BJ (cell line): Measurements from ENCODE around the gene SLC12A7. TPM values are rescaled to one million over a fixed set of nuclear protein-coding genes. Genes with fewer than 3 reads are reported as not detected.

Experiments
- CTCF ChIA-PET: fragments of 350-600 bp; formaldehyde crosslinking; extraction: SDS; loops from one replicate; lab custom pipeline; 2021; ENCODE audit warnings: antibody characterized with exemption, inconsistent platforms; lab: Yijun Ruan, JAX
- POLR2A ChIA-PET: fragments of 300-600 bp; sonication (Branson Sonifier 250); formaldehyde crosslinking; extraction: SDS; loops from one replicate; lab custom pipeline; 2021; ENCODE audit warnings: antibody characterized with exemption; lab: Charles Lee
- DNase-seq: peaks from one replicate; pipeline ENCODE4 v3.0.0-alpha.2; 2011; ENCODE audit warnings: low read depth
- H3K27me3 ChIP-seq: 2 replicates; pipeline ENCODE4 v1.6.0; 2011; ENCODE audit warnings: low read length; ENCODE audit not compliant: control insufficient read depth, insufficient read depth
- H3K36me3 ChIP-seq: 2 replicates; pipeline ENCODE4 v1.5.1; 2011; ENCODE audit warnings: low read length; ENCODE audit not compliant: control insufficient read depth, insufficient read depth
- H3K4me3 ChIP-seq: 2 replicates; pipeline ENCODE4 v1.5.1; 2011; ENCODE audit warnings: low read depth, mild to moderate bottlenecking, control low read depth, low read length
- polyA plus RNA-seq: library from polyadenylated mRNA; depleted of rRNA; stranded (reverse); fragments of >200 nt; gene quantifications from 2 replicates; pipeline ENCODE4 v1.2.3, GENCODE V29; 2011
- TF ChIP-seq, protein P1 (sequence below): IDR thresholded peaks from 2 replicates; pipeline ENCODE4 v1.5.1; 2011; ENCODE audit warnings: low read depth, mild to moderate bottlenecking, control low read depth, inconsistent platforms, low read length, moderate library complexity; ENCODE audit not compliant: insufficient read depth

SLC12A7 gene
- polyA plus RNA-seq, 1 experiment = 4.6 TPM

DNA sequence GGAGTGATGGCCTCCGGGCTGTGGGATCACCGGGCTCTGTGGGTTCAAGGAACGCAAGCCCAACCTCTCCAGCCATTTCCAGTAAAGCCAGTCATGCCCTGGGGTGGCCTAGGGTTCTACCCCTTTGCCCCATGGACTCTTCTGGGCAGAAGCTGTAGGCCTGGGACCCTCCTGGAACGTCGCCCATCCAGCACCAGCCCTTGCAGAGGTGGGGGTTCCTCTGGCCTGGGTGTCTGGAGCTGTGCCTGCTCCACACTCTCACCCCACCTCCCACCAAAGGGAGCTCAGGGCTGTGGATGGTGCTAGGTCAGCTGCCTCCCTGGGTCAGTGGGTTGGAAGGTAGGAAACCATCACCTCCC lies 1.4 kb upstream of the SLC12A7 start:
- TF ChIP-seq, protein P1, sequence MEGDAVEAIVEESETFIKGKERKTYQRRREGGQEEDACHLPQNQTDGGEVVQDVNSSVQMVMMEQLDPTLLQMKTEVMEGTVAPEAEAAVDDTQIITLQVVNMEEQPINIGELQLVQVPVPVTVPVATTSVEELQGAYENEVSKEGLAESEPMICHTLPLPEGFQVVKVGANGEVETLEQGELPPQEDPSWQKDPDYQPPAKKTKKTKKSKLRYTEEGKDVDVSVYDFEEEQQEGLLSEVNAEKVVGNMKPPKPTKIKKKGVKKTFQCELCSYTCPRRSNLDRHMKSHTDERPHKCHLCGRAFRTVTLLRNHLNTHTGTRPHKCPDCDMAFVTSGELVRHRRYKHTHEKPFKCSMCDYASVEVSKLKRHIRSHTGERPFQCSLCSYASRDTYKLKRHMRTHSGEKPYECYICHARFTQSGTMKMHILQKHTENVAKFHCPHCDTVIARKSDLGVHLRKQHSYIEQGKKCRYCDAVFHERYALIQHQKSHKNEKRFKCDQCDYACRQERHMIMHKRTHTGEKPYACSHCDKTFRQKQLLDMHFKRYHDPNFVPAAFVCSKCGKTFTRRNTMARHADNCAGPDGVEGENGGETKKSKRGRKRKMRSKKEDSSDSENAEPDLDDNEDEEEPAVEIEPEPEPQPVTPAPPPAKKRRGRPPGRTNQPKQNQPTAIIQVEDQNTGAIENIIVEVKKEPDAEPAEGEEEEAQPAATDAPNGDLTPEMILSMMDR = no peak
- no peak for DNase-seq
- ChIA-PET POLR2A (no interaction called here), CTCF (interaction anchor here (0.5 to 1.1 kb wide), 4 partner anchors 9 to 532 kb away, joined by 3 to 4 read pairs (median 3); no protein-coding TSS in a partner anchor)
- Histone ChIP-seq H3K27me3 (peaks cover 5% of the 10 kb centered on the region), H3K36me3 (no peaks in the 10 kb centered on the region), H3K4me3 (no peak overlapping the region)

DNA sequence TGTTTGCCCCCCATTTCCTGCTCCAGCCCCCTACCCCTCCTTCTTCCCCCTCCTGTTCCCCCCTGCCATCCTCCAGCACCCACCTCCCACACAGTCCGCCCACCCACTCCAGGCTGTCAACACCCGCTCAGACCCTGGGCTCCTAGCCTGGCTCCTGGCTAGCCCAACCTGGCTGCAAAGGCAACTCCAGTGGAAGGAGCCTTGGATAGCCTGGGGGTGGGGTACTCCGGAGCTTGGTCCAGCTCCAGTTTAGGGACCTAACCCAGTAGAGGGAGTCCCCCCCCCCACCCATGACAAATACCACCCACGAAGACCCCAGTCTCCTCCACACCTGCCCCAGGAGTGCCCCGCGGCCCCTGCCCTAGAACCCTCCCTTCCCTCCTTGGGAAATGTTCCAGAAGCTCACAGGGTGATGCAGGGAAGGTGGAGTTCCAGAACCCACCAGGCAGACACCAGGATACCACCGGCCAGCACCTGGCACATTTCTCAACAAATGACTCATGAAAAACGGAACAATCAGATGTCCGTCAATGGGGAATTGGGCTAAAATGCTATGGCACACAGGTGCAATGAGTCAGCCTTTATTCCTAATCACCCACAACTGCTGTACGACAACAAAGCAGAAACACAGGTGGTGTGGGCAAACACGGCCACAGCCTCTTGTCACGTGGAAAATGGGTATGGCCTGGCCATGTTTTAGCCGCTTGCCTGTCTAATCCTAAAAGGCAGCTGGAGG lies 901 bp upstream of the SLC12A7 start:
- TF ChIP-seq, protein P1 = no peak
- Histone ChIP-seq H3K27me3 (peaks cover 4% of the 10 kb centered on the region), H3K4me3 (no peak overlapping the region), H3K36me3 (no peaks in the 10 kb centered on the region)
- ChIA-PET POLR2A (no interaction called here), CTCF (interaction anchor here (0.5 to 1.1 kb wide), 3 partner anchors 9 to 532 kb away, joined by 3 to 4 read pairs (median 3); no protein-coding TSS in a partner anchor)
- no peak for DNase-seq

DNA sequence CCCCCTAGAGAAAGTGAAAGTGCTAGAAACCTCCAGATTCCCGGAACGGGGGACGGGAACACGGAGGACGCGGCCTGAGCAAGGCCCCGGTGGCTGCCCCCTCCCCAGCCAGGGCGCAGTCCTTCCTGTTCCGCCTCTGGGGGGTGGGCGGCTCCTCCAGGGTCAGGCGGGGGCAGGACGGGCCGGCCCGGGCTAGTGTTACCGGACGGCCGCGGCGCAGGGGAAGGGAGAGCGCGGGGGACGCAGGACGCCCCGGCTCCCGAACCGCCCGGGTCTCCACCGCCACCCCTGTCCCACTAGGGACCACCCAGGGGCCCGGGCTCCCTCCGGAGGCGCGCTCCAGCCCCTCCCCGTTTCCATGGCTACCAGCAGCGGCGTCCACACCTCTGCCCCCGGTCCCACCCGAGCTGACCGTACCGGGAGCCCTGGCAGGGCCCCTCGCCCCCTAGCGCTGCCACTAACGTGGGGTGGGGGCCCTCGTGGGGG lies 579 bp downstream of the SLC12A7 start:
- Histone ChIP-seq H3K27me3 (peaks cover 2% of the 10 kb centered on the region), H3K36me3 (no peaks in the 10 kb centered on the region), H3K4me3 (peak overlapping the region; percentile 83)
- no peak for DNase-seq
- ChIA-PET POLR2A (no interaction called here), CTCF (no interaction called here)
- TF ChIP-seq, protein P1 = no peak

DNA sequence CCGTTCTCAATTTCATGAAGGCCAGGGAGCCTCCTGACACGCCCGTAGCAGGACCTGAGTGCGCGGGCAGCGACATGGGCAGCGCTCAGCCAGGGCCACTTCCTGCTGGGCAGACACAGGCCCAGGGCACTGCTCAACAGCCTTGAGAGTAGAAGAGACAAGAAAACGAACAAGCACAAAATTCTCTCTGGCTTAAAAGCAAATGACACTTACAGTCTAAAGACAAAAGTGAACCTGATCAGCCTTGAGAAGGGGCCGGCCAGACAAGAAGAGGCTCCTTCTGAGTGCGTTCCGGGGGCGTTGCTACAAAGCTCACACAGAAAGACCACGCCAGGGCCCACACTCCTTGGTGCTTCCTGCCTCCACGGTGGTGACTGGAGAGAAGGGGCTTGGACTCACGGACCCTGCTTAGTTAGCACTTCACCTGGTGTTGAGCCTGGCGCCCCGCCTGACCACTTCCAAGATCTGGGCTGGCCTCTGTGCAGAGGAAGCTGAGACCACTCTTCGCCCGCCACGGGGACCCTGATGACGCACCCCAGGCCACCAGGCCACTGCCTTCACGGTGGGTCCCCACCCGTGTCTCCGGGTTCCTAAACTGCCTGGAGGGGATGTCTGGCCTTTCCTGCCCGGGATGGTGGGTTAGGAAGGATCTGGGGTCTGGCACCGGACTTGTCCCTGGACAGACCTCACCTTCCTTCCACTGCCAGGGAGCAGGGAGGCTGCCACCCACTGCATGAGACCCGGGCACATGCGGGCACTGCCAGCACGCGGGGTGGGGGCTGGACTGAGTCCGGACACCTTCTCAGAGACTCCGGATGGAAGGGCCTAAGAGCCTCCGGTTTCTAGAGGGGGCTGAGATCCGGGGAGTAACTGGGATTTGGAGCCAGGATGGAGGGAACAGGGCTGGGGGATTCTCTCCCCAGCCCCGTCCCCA lies 1.3 kb downstream of the SLC12A7 start:
- Histone ChIP-seq H3K36me3 (no peaks in the 10 kb centered on the region), H3K27me3 (peaks cover 2% of the 10 kb centered on the region; the same call in 1 of the 2 replicates), H3K4me3 (peak overlapping the region; percentile 83)
- ChIA-PET CTCF (interaction anchor here (1.2 kb wide), 1 partner anchor 21 kb away, joined by 3 read pairs; no protein-coding TSS in a partner anchor), POLR2A (no interaction called here)
- DNase-seq = no peak
- TF ChIP-seq, protein P1 = no peak
